ENCODE results near the gene EXOSC10.
A peak's percentile ranks its signal among the peaks of the same experiment; 100 is the strongest.

Gene EXOSC10

GRCh38 chr1:11099310-11100148, at the start of gene EXOSC10:
TSS of gene EXOSC10 (minus strand) at chr1:11099869. CDS start at chr1:11099831, 38 bp downstream.
- DNase-seq = peak; percentile 97

GRCh38 chr1:11147197-11147770, 47.6 kb upstream of the EXOSC10 start:
- DNase-seq = no peak

DNA sequence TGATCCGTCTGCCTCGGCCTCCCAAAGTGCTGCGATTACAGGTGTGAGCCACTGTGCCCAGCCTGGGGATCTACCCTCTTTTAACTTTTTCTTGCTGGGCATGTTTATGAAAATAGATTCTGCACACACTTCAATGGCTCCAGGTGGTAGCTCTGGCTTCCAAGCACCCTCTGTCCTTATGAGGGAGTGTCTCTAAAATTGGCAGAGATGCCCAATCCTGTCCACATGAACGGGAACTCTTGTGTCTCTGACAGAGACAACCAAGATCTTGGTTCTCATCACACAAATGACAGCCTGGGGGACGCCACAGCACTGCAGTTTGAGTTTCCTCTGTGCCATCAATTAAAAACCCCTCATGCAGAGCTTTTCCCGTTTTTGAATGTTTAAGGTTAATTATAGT, 46.1 kb upstream of the EXOSC10 start:
- DNase-seq = no peak

- peak; percentile 77 for DNase-seq
Observed at GRCh38 chr1:11144570-11145256, 45.0 kb upstream of the EXOSC10 start.

DNA sequence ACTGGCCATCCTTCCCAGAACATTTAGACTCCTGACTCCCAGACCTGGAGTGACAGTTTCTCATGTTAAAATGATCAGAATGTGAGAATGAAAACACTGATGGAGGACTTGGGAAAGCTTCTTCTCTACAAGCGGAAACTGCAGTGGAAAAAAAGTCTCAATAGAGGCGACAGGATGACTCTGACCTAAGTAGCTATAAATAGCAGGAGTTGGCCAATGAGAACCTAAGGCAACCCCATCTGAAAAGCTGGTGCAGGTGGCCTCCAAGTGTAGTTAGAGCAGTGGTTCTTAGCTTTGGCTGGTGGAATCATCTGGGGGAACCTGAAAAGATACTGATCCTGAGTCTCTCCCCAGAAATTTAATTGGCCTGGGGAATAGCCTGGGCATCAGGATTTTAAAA, 44.2 kb upstream of the EXOSC10 start:
- no peak for DNase-seq

GRCh38 chr1:11143401-11143800, 43.7 kb upstream of the EXOSC10 start:
- no peak for DNase-seq

GRCh38 chr1:11142618-11143391, 43.1 kb upstream of the EXOSC10 start:
- DNase-seq = no peak

DNA sequence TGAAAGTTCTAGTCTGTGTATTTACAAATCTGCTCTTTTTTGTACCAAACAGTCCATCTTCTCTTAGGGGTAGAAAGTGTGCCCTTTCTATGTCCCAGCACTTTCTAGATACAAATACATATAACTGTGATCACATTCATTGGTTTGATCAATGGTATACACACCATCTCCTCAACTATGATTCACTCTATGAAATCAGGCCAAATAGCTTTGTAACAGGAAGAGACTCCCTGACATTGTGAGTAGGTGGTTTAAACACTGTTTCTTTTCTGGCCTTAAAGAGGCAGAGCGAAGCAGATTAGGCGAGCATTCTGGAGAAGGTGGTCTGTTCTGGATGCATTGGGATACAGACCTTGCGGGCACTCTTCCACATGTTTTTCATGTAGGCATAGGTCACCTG, 39.3 kb upstream of the EXOSC10 start:
- no peak for DNase-seq

GRCh38 chr1:11138029-11138428, 38.4 kb upstream of the EXOSC10 start:
- no peak for DNase-seq

- DNase-seq = peak; percentile 65
Observed at GRCh38 chr1:11134898-11135266, 35.2 kb upstream of the EXOSC10 start.

DNA sequence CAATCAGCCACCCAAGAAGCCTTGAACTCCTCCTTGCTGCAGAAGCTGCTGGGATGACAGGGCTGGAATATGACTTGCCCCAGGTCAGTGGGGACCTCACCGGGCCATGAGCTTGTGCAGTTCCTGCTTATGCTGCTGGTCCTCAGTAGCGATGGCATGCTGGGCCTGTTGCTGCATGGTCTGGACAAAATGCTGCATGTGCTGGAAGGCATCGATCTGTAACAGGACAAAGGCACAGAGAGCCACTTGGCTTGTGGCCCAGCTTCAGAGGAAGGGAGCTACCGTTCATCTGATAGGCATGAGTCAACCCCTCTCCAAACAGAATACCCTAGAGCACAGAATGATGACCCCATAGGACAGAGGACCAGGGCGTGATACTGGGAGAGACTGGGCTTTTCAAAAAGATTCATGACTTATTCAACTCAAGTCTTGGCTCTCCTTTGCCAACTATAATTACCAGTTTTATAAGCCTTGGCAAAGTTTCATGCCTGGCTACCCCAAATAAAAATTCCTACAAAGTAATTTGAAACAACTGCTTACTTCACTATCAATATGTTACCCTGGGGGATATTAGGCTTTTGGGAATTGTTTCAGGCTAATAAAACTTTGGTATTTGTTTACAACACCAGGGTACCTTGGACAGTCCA, 34.7 kb upstream of the EXOSC10 start:
- no peak for DNase-seq

DNA sequence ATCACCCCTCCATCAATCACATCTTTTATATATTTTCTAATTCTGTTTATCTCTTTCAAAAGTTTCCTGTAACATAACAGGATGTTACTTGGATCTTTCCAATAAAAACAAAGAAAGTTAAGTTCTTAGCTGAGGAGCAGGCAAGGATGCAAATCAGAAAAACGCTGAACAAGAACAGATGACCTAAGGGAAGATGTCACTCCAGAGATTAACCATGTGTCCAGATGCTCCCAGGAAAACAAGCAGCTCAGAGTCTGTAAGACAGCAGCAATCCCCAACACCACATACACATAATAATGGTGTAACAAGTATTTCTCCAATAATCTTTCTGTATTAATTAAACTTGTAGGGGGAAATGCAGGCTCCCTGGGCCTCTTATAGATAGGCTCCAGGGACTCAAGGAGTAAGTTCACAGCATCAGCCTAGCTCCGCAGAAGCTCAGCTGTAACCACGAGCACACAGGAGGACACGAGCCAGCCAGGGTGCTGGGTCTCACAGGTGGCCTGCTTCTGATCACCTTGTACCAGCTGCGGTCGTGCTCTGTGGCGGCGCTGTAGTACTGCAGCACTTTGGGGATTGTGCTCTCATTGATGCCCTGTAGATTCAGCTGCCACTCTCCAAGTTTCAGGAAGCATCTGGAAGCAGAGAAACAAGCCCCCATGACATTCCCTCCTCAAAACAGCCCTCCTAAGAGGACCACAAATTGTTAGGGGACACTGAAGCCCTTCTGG, 33.1 kb upstream of the EXOSC10 start:
- peak; percentile 94 for DNase-seq

GRCh38 chr1:11131816-11132215, 32.1 kb upstream of the EXOSC10 start:
- DNase-seq = no peak

GRCh38 chr1:11130406-11130805, 30.7 kb upstream of the EXOSC10 start:
- DNase-seq = no peak

- no peak for DNase-seq
Observed at GRCh38 chr1:11129649-11130390, 30.2 kb upstream of the EXOSC10 start.

GRCh38 chr1:11126569-11126968, 26.9 kb upstream of the EXOSC10 start:
- DNase-seq = no peak

GRCh38 chr1:11125931-11126330, 26.3 kb upstream of the EXOSC10 start:
- no peak for DNase-seq

DNA sequence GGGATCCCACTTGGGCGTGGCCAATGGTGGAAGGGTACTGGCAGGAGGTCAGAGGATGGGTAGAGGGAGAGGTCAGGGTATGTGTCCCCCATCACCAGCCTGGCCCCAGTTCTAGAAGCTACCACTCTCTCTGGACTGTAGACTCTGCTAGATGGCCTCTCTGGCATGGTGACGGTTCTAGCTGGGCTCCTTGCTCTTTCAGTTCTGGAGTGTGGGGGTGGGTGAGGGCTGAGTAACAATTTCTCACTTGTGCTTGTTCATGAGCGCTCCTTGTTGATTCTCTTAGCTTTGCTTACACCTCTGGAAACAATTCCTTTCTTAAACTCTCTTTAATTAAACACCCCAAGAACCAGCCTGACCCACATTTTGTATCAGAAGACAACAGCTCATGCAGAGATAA, 25.3 kb upstream of the EXOSC10 start:
- no peak for DNase-seq

GRCh38 chr1:11116318-11116717, 16.6 kb upstream of the EXOSC10 start:
- no peak for DNase-seq

- DNase-seq = no peak
Observed at GRCh38 chr1:11114966-11115365, 15.3 kb upstream of the EXOSC10 start.

- no peak for DNase-seq
Observed at GRCh38 chr1:11109047-11109760, 9.5 kb upstream of the EXOSC10 start.
